PC-9 (cell line): ENCODE results near the gene SSNA1. TPM values are rescaled to one million over a fixed set of nuclear protein-coding genes. Genes with fewer than 3 reads are reported as not detected.

ENCODE experiments used
- BruUV-seq: library from RNA; stranded (reverse); fragments of 400-500 nt; replicated peaks from 2 replicates; lab custom pipeline; 2021; lab: Mats Ljungman, UMichigan
- CTCF ChIA-PET: fragments of 300-600 bp; sonication (Branson Sonifier 250); formaldehyde crosslinking; loops from one replicate; lab custom pipeline; 2022; ENCODE audit warnings: antibody characterized with exemption; lab: Charles Lee
- POLR2A ChIA-PET: fragments of 300-600 bp; sonication (Branson Sonifier 250); formaldehyde crosslinking; loops from one replicate; lab custom pipeline; 2022; ENCODE audit warnings: antibody characterized with exemption; ENCODE audit not compliant: unreplicated experiment; lab: Charles Lee
- DNase-seq, 2 experiments: peaks; one replicate each; pipeline versions ENCODE4 v3.0.0 to v3.0.0-alpha.2; 2015 to 2022; ENCODE audit warnings: mixed read lengths in 1 of 2
- H2AFZ ChIP-seq: fragments of 200-600 bp; sonication (generic); 2 replicates; pipeline ENCODE4 v1.8.1; 2017; ENCODE audit warnings: antibody characterized with exemption
- H3F3A ChIP-seq: fragments of 200-600 bp; sonication (generic); 2 replicates; pipeline ENCODE4 v1.8.1; 2017; ENCODE audit warnings: antibody characterized with exemption, mild to moderate bottlenecking, low read depth; ENCODE audit not compliant: insufficient read depth
- H3K27ac ChIP-seq: fragments of 200-600 bp; sonication (generic); 2 replicates; pipeline ENCODE4 v1.6.1; 2016; ENCODE audit warnings: mixed run types
- H3K27me3 ChIP-seq: fragments of 200-600 bp; sonication (generic); 2 replicates; pipeline ENCODE4 v1.6.1; 2016; ENCODE audit warnings: low read depth, mixed run types; ENCODE audit not compliant: insufficient read depth
- H3K36me3 ChIP-seq: fragments of 200-600 bp; sonication (generic); 2 replicates; pipeline ENCODE4 v1.6.1; 2016; ENCODE audit warnings: low read depth, mixed run types
- H3K4me1 ChIP-seq: fragments of 200-600 bp; sonication (generic); replicated peaks from 2 replicates; pipeline ENCODE4 v1.6.1; 2016; ENCODE audit warnings: mixed run types; ENCODE audit not compliant: insufficient read depth
- H3K4me2 ChIP-seq: fragments of 200-600 bp; sonication (generic); 2 replicates; pipeline ENCODE4 v1.6.1; 2017; ENCODE audit warnings: mixed run types
- H3K4me3 ChIP-seq: fragments of 200-600 bp; sonication (generic); 2 replicates; pipeline ENCODE4 v1.6.1; 2016; ENCODE audit warnings: mixed run types
- H3K79me2 ChIP-seq: fragments of 200-600 bp; sonication (generic); 2 replicates; pipeline ENCODE4 v1.6.1; 2017; ENCODE audit warnings: low read depth, mixed run types
- H3K9me2 ChIP-seq: fragments of 200-600 bp; sonication (generic); 2 replicates; pipeline ENCODE4 v1.8.1; 2017; ENCODE audit warnings: mild to moderate bottlenecking; ENCODE audit not compliant: insufficient read depth
- H3K9me3 ChIP-seq: fragments of 200-600 bp; sonication (generic); 2 replicates; pipeline ENCODE4 v1.8.1; 2016; ENCODE audit warnings: low read depth; ENCODE audit not compliant: insufficient read depth
- H4K20me1 ChIP-seq: fragments of 200-600 bp; sonication (generic); 2 replicates; pipeline ENCODE4 v1.8.1; 2017; ENCODE audit not compliant: insufficient read depth
- CTCF ChIP-seq: fragments of 200-600 bp; sonication (generic); conservative IDR thresholded peaks from 2 replicates; pipeline ENCODE4 v1.6.1; 2017; ENCODE audit warnings: mixed run types, antibody characterized with exemption, mild to moderate bottlenecking, moderate library complexity
- EZH2 ChIP-seq: fragments of 200-600 bp; sonication (generic); IDR thresholded peaks from 2 replicates; pipeline ENCODE4 v1.8.0; 2017; ENCODE audit warnings: antibody characterized with exemption, low read depth
- intact Hi-C: fragments of 100-400 bp; cut with micrococcal nuclease; formaldehyde crosslinking; loops from one replicate; pipeline ENCODE4 v1.10.0; 2022; ENCODE audit not compliant: unreplicated experiment
- total RNA-seq: library from RNA; stranded (reverse); gene quantifications from 2 replicates; pipeline ENCODE4 v1.2.3, GENCODE V29; 2021

The SSNA1 gene
- total RNA-seq, 1 experiment from 2014 or later: 98.7 TPM

GRCh38 chr9:137205126-137206069 lies 16.9 kb downstream of the SSNA1 start, which contains the start of the genes NDOR1 and TMEM203:
Gene NDOR1 (plus strand): TSS chr9:137205700. CDS start chr9:137205778, 78 bp downstream.
Gene TMEM203 (minus strand): TSS chr9:137205648. CDS start chr9:137205414, 234 bp downstream.
- peak; percentile 65 to 85 for DNase-seq
- H3K4me1 ChIP-seq: peaks cover 29% of the 10 kb centered on the region
- no peaks in the 10 kb centered on the region for H3K36me3 ChIP-seq
- BruUV-seq: no TSS peak
- peak within 1 kb of the TSS; percentile 99 for H3K4me3 ChIP-seq
- peak within 1 kb of the TSS; percentile 100 for H3K4me2 ChIP-seq
- peaks cover 7% of the 10 kb centered on the region; the same call in 1 of the 2 replicates for H4K20me1 ChIP-seq
- H3K79me2 ChIP-seq: peaks cover 66% of the 10 kb centered on the region
- peaks cover 25% of the 10 kb centered on the region; the same call in 1 of the 2 replicates for H3F3A ChIP-seq
- CTCF ChIA-PET: interaction anchor here (0.7 kb wide), 1 partner anchor 17 kb away, joined by 3 read pairs; no protein-coding TSS in a partner anchor
- POLR2A ChIA-PET: interaction anchor here (0.6 to 0.8 kb wide), 3 partner anchors 18 to 258 kb away, joined by 3 to 8 read pairs (median 3); no protein-coding TSS in a partner anchor
- no peaks in the 10 kb centered on the region for H3K27me3 ChIP-seq
- intact Hi-C loops: no loop called here
- H3K9me3 ChIP-seq: no peaks in the 10 kb centered on the region
- no peak within 1 kb of the TSS for H3K27ac ChIP-seq
- no peaks in the 10 kb centered on the region for H3K9me2 ChIP-seq
- H2AFZ ChIP-seq: peak within 1 kb of the TSS; percentile 84
- TF ChIP-seq EZH2 (no peak), CTCF (no peak)

GRCh38 chr9:137206602-137207001 lies 18.1 kb downstream of the SSNA1 start:
- Histone ChIP-seq H3K4me3 (peak overlapping the region; percentile 99), H3K36me3 (no peaks in the 10 kb centered on the region)
- POLR2A ChIA-PET: interaction anchor here (0.7 kb wide), 1 partner anchor 13 kb away, joined by 3 read pairs; no protein-coding TSS in a partner anchor

More at GRCh38 chr9:137206602-137207001, 18.1 kb downstream of the SSNA1 start:
- H3K9me3 ChIP-seq: no peaks in the 10 kb centered on the region
- CTCF ChIA-PET: interaction anchor here (0.6 kb wide), 1 partner anchor 33 kb away, joined by 7 read pairs; no protein-coding TSS in a partner anchor
- intact Hi-C loops: no loop called here
- H3K4me1 ChIP-seq: peaks cover 25% of the 10 kb centered on the region
- no peak for DNase-seq
- BruUV-seq: no TSS peak
- no peak overlapping the region for H3K27ac ChIP-seq
- H3K27me3 ChIP-seq: no peaks in the 10 kb centered on the region
- no peaks in the 10 kb centered on the region for H3K9me2 ChIP-seq
- TF ChIP-seq EZH2 (no peak), CTCF (no peak)
- H2AFZ ChIP-seq: no peak overlapping the region
- peaks cover 61% of the 10 kb centered on the region for H3K79me2 ChIP-seq
- H3K4me2 ChIP-seq: peak overlapping the region; percentile 100
- H3F3A ChIP-seq: peaks cover 23% of the 10 kb centered on the region; the same call in 1 of the 2 replicates
- peaks cover 7% of the 10 kb centered on the region; the same call in 1 of the 2 replicates for H4K20me1 ChIP-seq
